HG03280 (cell line): ENCODE measurements around the gene CRK.

Experiments used
- ATAC-seq: cut with Tn5 transposase; IDR thresholded peaks from one replicate; pipeline ENCODE4 v1.9.1; 2021; ENCODE audit warnings: mild to moderate bottlenecking, moderate library complexity; ENCODE audit not compliant: unreplicated experiment

CRK gene

DNA sequence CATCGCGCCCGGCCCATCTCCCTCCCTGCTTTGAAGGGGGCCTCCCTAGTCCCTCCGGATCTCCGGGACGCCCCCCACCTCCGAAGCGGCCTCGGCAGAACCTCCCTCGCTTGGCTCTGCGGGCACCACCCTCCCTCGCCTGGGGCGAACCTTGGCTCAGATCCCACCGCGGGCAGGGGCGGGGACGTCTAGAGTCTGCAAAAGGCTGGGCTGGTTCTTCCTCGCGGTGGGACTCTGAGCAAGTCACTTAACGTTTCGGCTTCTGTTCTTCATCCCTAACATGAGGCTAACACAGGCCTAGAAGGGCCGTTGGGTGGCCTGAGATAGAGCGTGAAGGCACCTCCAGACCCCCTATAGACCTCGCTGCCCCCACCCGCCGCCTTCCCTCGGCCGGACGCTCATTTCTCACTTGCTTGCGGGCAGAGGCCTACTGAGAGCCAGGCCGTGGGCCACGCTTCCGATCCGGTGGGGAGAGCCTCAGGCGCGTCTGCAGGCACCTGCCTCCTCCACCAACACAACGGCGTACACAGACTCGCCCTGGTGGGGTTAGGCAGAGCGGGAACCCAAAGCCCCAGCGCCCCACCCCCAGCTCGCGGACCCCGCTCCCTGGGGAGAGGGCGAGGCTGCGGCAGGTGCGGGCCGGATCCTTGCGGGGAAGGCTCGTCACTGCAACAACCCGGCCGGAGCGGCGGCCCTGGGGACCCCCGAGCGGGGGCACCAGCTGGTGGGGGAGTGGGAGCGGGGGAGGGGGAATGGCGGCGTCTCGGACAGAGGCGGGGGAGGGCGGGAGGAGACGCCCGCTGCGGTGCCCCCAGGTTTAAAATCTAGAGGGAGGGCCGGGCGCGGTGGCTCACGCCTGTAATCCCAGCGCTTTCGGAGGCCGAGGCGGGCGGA, 31.0 kb upstream of the CRK start:
- no peak for ATAC-seq

DNA sequence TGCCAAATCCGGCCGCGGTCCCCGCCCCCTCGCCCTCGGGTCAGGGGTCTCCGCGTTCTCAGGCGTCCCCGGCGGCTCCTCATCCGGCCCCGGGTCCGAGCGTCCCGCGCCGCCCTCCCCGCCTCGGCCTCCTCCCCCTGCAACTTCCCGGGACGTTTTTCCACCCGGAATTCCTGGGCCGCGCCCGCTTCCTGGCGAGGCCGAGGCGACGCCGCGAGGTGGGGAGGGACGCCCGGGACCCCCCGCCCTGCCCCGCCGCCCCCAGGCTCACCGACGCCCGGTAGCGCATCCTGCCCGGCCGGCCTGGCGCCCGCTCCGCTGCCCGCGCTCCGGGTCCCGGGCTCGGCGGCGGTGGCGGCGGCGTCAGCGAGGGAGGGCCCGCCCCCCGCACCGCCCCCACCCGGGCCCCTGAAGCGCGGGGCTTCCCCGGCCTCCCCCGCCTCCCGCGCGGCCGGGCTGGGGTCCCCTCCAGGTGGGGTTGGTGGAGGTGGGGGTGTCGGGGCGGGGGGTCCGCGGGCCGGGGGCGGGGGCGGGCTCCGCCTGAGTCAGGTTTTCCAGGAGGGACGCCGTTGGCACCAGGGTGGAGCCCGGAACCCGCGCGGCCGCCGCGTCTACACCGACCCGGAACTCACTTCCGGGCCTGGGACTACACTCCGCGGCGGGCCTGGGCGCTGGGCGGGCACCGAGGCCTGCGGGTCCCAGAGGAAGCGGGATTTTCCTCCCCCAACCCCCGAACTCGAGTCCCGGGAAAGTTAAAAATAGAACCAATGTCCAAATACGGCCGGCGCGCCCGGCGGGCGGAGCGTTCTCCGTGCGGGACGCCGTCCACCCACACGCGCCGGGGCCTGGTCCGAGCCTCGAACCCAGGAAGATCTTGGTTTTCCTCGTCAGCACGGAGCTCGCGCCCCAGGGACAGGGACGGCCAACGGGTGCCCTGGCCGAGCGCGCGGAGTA, 29.7 kb upstream of the CRK start:
- peak; percentile 35 for ATAC-seq

DNA sequence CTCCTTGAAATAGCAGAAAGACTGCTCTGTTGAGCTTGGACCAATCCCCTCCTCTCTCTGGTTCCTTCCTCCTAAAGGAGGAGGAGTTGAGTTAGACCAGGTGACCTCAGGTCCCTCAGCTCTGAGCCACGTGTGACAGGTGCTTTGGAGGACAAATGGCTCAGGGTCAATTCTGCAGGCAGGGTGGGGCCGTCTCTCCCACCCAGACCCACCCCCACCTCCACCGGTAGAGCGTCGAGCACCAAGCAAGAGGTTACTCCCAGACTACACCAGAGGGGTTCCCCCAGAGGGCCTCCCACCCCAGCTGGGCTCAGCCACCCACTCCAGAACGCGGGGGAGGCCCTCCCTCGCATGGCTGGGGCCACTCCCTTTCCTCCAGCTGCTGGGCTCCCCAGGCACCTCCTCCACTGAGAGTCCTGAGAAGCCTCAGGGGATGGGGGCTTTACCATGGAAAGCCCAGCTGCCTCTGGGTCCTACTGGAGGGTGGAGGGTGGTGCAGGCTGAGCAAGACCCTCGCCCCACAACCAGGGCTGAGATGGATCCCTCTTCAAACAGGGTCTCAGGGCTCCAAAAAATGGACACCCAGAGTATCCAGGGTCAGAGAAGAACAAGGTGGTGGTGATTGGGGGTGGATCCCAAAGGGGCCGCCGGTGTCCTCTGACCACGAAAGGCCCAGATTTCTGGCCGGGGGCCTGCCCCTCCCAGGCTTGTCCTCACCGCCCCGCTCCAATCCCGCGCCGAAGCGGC, 28.8 kb upstream of the CRK start:
- no peak for ATAC-seq

DNA sequence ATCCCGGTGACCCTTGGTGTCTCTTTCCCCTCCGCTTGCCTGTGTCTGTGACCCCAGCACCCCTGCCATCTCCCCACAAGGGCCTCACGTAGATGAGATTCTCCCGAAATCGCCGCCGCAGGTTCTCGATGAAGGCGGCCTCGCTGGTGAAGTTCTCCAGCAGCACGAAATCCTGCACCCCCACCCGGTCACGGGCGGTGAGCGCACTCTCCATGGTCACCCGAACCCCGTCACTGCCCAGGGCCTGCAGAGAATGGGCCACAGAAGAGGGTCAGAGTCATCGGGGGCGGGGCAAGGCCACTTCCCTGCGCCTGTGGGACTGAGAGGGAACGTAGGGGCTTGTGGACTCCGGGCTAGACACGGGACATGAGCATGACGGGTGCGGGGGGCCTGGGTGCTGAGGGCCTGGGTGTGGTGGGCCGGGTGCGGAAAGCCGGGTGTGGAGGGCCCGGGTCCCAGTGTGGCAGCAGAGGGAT, 28.1 kb upstream of the CRK start:
- no peak for ATAC-seq

DNA sequence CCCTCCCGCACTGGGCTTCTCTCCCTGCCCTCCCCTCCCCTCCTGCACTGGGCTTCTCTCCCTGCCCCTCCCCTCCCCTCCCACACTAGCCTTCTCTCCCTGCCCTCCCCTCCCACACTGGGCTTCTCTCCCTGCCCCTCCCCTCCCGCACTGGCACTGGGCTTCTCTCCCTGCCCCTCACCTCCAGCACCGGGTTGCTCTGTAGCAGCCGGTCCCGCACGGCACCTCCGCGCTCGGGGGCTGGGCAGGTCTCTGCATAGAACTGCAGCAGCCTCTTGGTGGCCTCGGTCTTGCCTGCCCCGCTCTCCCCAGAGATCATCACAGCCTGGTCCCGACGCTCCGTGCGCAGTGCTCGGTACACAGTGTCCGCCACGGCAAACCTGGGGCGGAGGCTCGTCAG, 26.6 kb upstream of the CRK start:
- ATAC-seq: no peak

DNA sequence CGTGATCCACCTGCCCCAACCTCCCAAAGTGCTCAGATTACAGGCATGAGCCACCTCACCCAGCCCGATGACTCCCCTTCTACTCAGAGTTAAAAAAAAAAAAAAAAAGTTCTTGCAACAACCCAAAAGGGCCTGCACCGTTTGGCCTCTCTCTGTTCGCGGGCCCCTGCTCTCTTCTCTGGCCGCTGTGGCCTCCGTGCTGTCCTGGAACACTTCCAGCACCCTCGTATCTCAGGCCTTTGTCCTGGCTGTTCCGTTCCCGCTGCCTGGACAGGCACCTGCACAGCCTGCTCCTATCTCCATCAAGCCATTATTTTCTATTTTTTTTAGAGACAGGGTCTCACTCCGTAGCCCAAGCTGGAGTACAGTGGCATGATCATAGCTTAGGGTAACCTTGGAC, 25.7 kb upstream of the CRK start:
- ATAC-seq: no peak

DNA sequence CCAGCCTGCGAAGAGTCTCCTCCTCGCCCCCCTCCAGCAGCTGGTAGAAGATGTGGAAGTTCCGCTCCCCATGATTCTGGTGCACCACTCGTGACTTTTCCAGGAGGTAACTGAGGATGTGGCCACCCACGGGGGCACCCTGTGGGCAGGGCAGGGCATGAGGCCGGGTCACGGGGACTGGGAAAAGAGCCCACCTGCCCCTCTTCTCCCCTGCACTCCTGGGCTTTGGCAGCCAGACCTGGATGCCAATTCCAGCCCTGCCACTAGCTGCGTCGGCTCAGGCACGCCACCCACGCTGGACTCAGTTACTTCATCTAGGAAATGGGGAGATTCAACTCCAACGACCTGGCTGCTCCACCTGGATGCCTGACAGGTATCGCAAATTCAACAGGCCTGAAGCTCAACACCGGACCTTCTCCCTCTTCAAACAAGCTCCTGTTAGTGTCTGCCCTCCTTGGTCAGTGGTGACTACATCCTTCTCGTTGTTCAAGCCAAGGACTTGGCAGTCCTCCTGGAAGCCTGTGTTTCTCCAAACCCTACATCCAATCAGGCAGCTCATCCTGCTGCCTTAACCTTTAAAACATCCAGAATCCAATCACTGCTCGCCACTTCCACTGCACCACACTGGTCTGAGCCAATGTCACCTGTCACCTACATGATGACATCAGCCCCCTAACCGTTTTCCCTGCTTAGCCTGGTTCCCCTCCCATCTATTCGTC, 24.9 kb upstream of the CRK start:
- no peak for ATAC-seq

DNA sequence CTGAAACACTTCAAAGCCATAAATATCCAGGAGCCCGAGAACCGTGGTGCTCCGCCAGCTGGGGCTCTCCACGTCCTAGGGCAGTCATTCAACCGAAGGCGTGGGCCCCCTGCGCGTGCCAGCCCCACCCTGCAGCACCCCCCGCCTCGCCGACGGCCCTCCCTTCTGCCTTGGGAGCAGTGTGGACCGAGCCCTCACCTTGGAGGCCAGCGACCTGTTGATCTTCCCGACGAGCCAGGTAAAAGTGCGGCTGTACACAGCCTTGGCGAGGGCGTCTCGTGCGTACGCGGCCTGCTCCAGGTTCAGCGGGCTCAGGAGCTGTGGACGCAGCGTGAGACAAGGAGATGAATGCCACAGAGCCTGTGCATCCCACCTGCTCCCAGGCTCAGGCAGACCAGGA, 22.4 kb upstream of the CRK start:
- ATAC-seq: no peak

DNA sequence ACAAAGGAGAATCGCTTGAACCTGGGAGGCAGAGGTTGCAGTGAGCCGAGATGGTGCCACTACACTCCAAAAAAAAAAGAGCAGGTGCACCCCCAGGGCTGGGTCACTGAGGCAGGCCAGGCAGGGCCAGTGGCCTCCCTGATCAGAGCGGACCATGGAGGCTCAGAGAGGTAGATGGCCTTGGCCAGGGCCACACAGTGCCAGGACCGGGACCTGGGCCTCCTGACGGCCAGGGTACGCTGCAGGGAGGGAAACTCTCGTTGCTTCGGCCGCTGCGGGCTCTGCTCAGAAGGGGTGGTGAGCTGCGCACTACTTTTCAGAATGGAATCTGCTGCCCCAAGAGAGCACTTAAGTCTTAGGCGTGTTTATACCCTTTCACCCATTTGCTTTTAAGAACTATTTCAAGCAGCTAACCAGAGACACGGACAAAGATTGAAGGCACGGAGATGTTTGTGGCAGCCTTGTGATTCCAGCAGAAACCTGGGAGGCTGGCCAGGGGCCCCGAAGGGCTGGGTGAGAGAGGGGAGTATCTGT, 19.4 kb upstream of the CRK start:
- ATAC-seq: no peak

DNA sequence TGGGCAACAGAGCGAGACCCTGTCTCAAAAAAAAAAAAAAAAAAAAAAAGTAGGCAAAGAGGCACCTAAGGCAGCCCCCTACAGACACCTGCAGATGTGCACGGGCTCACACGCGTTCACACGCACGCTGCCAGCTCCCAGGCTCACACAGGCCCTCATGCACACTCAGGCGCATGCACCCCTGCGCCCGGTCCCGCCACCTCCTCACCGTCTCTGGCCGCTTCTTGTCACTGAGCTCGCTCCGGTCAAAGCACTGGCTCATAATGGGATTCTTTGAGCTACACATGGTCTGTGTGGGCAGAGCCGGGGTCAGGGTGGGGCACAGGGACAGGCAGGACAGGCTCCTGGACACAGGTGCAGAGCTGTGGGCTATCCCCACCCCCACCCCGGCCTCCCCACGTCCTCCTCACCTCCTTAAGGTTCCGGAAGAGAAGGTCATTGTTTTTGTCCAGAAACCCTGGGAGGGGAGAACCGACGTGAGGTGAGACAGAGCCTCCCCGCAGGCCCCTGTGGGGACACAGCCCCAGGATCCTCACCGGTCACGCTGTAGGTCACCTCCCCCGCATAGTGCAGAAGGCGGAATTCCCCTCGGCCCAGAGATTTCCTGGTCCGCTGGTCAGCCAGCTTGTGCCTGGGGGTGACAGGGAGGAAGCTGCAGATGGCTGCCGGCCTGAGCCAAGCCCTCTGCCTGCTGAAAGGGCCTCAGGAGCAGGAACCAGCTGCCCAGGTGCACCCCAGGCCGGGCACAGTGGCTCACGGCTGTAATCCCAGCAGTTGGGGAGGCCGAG, 18.6 kb upstream of the CRK start:
- ATAC-seq: peak; percentile 53

DNA sequence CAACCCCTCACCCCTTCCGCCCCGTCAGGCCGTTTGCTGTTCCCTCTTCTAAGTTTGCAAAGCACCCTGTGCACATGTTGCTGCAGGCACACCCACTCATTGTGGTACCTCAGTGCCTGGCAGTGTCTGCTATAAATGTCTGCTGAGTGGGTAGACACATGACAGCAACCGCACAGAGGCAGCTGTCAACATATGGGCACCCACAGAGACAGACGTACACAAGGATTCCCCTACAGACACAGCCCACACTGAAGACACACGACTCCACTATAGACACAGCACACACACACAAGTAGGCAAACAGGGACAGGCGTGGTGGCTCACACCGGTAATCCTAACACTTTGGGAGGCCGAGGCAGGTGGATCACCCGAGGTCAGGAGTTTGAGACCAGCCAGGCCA, 17.8 kb upstream of the CRK start:
- ATAC-seq: no peak

DNA sequence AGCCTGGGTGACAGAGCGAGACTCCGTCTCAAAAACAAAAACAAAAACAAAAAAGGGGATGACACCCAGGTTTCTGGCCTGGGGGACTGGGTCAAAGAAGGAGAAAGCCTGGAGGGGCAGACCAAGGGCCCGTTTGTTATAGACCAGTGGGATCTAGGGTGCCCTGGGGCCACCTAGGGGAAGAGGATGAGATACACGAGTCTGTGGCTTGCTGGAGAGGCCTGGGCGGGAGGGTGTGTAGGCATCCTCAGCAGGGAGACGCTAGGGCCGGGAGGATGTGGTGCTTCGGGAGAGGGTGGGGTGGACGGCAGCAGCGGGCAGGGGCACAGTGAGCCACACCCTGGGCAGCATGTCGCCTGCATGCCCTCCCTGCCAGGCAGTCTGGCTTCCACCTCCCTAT, 17.1 kb upstream of the CRK start:
- ATAC-seq: no peak

DNA sequence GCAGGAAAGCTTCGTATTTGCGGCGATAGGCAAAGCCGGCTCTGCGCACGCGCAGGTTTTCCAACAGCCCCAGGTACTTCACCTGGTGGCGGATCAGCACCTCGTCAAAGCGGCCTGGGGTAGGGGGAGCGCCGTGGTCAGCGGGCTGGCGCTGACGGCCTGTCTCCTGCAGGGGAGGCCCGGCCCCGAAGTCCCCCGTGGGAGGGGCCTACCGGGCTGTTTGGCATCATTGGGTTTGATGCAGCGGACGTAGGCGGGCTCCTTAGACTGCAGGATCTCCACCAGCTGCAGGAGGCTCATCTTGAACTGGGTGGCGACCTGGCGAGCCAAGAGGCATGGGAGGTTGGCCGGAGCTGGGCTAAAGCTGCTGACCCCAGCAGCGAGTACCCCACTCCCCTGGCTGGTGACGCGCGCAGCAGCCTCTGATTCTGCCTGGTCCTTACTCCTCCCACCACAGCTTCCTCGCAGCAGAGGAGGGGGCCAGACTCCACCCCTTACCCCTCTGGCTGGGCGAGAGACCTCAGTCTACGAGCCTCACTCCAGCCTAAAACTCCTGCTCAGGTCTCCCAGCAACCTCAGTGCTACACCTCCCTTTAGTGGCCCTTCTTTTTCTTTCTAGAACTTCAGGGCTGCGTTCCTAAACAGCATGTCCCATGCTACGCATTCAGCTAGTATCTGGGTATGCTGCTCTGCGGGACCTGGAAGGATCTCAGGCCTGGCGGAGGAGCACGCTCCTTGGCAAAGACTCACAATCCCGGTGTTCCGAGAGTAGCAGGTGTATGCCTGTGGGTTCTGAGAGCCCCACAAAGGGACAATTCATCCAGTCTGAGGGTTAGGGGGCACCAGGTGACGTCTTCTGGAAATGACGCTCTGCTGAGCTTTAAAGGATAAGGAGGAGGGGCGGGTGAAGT, 16.1 kb upstream of the CRK start:
- no peak for ATAC-seq

DNA sequence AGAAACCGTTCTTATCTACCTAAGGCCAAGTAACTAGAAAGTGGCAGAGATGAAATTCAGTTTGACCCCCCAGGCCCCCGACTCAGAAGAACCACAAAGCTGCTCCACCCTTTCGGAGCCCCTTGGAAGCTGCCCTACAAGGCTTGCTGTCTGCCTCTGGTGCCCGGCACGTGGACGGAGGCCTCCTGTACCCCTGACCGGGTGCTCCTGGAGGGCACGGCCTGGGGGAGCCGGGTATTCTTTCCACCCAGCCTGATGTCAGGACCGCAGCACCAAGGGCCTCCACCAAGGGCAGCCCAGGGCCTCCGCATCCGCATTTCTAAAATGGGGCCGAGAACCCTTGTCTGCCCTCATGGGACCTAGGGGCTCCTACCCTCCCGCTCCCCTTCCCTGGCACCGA, 15.5 kb upstream of the CRK start:
- no peak for ATAC-seq

DNA sequence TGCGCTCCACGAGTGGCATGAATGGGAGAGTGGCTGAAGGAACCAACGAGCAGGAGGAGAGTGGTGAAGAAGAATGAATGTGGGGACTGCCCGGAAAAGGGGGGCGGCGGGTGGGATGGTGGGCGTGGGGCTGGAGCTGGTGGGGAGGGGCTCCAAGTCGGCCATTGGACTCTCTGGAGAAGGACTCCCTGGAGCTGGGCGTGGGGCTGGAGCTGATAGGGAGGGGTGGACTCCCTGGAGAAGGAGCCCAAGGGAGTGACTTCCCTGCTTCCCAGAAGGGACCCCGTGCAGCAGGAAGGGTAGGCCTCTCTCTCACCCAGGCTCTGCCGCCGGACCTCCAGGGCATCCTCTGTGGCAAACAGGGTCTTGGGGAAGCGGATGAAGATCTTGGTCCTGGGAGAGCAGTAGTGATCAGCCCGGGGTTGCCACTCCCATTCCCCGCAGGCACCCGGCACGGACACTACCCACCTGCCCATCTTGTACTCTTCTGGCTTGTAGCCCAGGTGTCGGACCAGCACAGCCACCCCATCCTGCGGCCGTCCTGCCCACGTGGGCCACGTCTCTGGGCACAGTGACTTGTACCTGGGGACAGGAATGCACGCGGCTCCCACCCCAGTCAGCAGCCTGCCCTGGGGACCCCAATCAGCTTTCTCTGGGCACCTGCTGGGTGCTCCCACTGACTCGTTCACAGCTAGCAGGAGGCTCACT, 14.9 kb upstream of the CRK start:
- ATAC-seq: no peak

DNA sequence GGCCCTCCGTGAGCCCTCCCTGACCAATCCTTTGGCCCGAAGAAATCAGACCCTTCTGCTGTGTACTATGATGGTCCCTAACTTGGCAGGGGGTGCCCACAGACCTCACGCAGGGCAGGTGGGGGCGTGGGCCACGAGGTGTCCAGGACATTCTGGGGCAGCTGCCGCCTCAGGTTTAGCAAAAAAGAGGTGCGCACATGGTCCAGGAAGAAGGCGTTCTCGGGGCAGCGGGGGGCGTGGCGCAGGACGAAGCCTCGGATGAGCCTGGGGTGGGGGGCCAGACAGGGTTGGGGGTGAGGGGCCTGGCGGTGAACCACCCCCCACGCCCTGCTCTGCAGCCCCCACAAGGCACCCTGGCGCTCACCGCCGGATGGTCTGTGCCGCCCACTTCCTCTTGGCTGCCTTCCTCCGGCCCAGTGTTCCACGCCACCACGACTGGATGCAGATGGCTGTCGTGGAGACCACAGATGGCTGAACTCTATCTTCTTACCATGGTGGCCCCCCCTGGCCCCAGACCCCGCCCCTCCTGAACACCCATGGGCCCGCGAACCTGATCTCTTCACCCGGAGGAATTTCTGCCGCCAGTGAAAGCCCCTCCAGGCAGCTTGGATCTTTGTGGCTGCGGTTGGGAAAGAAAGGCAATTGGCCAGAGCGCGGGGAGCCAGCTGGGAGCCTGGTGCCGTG, 14.2 kb upstream of the CRK start:
- no peak for ATAC-seq

DNA sequence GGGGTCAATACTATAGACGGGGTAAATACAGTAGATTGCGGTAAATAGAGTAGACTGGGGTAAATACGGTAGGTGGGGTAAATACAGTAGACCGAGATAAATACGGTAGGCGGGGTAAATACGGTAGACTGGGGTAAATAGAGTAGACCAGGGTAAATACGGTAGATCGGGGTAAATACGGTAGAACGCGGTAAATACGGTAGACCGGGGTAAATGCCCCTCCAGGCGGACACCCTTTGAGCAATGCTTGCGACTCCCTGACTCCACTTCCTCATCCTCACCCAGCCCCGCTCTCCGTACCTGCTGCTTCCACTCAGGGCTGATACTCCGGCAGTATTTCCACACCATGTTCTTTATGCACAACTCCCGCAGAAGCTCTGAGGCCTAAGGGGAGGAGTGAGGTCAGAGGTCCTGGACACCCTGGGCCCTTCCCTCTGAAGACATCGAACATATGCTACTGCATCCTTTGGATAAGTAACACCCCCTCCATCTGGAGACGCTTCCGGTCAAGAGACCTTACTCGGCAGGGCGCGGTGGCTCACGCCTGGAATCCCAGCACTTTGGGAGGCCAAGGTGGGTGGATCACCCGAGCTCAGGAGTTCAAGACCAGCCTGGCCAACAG, 13.3 kb upstream of the CRK start:
- ATAC-seq: no peak
